Neural cell (in vitro differentiated cells): Measurements from ENCODE around the gene SLC24A2.

Source experiments
- CTCF ChIP-seq: fragments of 450-650 bp; IDR thresholded peaks from 2 replicates; pipeline ENCODE4 v1.5.1; 2014; ENCODE audit warnings: antibody characterized with exemption, mild to moderate bottlenecking, moderate library complexity; ENCODE audit not compliant: poor library complexity, severe bottlenecking
- EZH2 ChIP-seq: fragments of 200-600, 300-800 bp; shearing (Covaris generic), sonication (generic); IDR thresholded peaks from 2 replicates; pipeline ENCODE4 v1.6.1; 2014; ENCODE audit warnings: antibody characterized with exemption, low read length, borderline replicate concordance, mild to moderate bottlenecking; ENCODE audit not compliant: insufficient read depth, poor library complexity, severe bottlenecking
- POLR2AphosphoS5 ChIP-seq: IDR thresholded peaks from 2 replicates; pipeline ENCODE4 v1.6.1; 2012
- RAD21 ChIP-seq: fragments of 450-650 bp; conservative IDR thresholded peaks from 2 replicates; pipeline ENCODE4 v1.6.1; 2014; ENCODE audit warnings: antibody characterized with exemption, mild to moderate bottlenecking, moderate library complexity

GRCh38 chr9:19781240-19781639, 7.6 kb downstream of the SLC24A2 start:
- no peak for TF ChIP-seq CTCF
- TF ChIP-seq EZH2 = no peak
- no peak for TF ChIP-seq POLR2AphosphoS5
- TF ChIP-seq RAD21 = no peak
